Kidney (tissue), 14 donors: ENCODE results near the gene PPP1CB. TPM values are rescaled to one million over a fixed set of nuclear protein-coding genes. Genes with fewer than 3 reads are reported as not detected.

Experiments
- DNase-seq, 5 donors: peaks; one replicate each; pipeline ENCODE4 v3.0.0-alpha.2; 2013 to 2020
- FAIRE-seq: peaks from 2 replicates; lab custom pipeline; 2012; peaks lifted over from hg19 to GRCh38; lab: Jason Lieb, UNC
- H3K27ac ChIP-seq, 2 donors: one replicate each; pipeline ENCODE4 v1.7.0; 2013; ENCODE audit warnings: low read depth in 2 of 2, low read length in 2 of 2, inconsistent platforms in 1 of 2
- H3K27me3 ChIP-seq: one replicate; pipeline ENCODE4 v1.7.1; 2013; ENCODE audit warnings: low read length, inconsistent platforms; ENCODE audit not compliant: control insufficient read depth, insufficient read depth
- H3K36me3 ChIP-seq, 3 donors: one replicate each; pipeline versions ENCODE4 v1.7.0 to v1.7.1; 2013; ENCODE audit warnings: low read length in 3 of 3, control low read depth in 1 of 3, inconsistent platforms in 1 of 3; ENCODE audit not compliant: insufficient read depth in 3 of 3, control insufficient read depth in 2 of 3
- H3K4me1 ChIP-seq, 3 donors: one replicate each; pipeline versions ENCODE4 v1.7.0 to v1.7.1; 2013; ENCODE audit warnings: low read length in 3 of 3, inconsistent platforms in 1 of 3, low read depth in 1 of 3; ENCODE audit not compliant: control insufficient read depth in 2 of 3, insufficient read depth in 2 of 3
- H3K4me3 ChIP-seq, 3 donors: one replicate each; pipeline versions ENCODE4 v1.7.0 to v1.8.1; 2013; ENCODE audit warnings: low read length in 3 of 3, control low read depth in 1 of 3, inconsistent platforms in 1 of 3
- H3K9ac ChIP-seq, 3 donors: one replicate each; pipeline versions ENCODE4 v1.7.0 to v1.7.1; 2013; ENCODE audit warnings: low read length in 3 of 3, control low read depth in 1 of 3, inconsistent platforms in 1 of 3
- H3K9me3 ChIP-seq, 3 donors: one replicate each; pipeline versions ENCODE4 v1.7.0 to v1.7.1; 2013; ENCODE audit warnings: low read length in 3 of 3, control low read depth in 1 of 3, inconsistent platforms in 1 of 3; ENCODE audit not compliant: control insufficient read depth in 2 of 3, insufficient read depth in 1 of 3
- CTCF ChIP-seq: IDR thresholded peaks from 3 replicates; pipeline ENCODE4 v1.5.1; 2012; ENCODE audit warnings: mild to moderate bottlenecking, moderate library complexity, borderline replicate concordance; ENCODE audit not compliant: insufficient read depth; ENCODE audit errors: extremely low read depth
- intact Hi-C: fragments of 100-400 bp; cut with DNase I; formaldehyde crosslinking; loops from one replicate; pipeline ENCODE4 v1.11.1; 2022
- polyA plus RNA-seq: library from polyadenylated mRNA; stranded (reverse); fragments of 350-450 nt; fragmentation: Illumina TruSeq; extraction: RNeasy Lipid Tissue Mini Kit (QIAGEN cat#74804); gene quantifications from one replicate; pipeline ENCODE4 v1.2.3, GENCODE V29; 2014; ENCODE audit warnings: low read depth, low replicate concordance; ENCODE audit not compliant: insufficient read depth
- total RNA-seq: library from RNA; stranded (reverse); fragmentation: NEBNext Ultra II Directional; extraction: Animal tissue kit (Norgen Biotek cat#: 25700); gene quantifications from one replicate; pipeline ENCODE4 v1.2.1, GENCODE V29; 2021
- donor health status: control.
- donor health status: control.
- donor health status: control.
- donor health status: control.
- donor health status: control.
- donor health status: DM: yes; HTN: yes; CAD: no.
- donor health status: Normal renal cell carcinoma (clear cell type).

The PPP1CB gene
- total and polyA plus RNA-seq, 2 donors from 2014 or later: 63.3 to 358 TPM

- Histone ChIP-seq H3K4me3 (no peak overlapping the region), H3K36me3 (no peaks in the 10 kb centered on the region), H3K4me1 (peaks cover 4 to 7% (median 7%) of the 10 kb centered on the region in 3 donors), H3K9me3 (no peaks in the 10 kb centered on the region), H3K9ac (no peak overlapping the region), H3K27me3 (no peaks in the 10 kb centered on the region), H3K27ac (no peak overlapping the region)
- DNase-seq (no peak), FAIRE-seq (no peak)
- TF ChIP-seq CTCF: no peak
- intact Hi-C loops: no loop called here
Observed at GRCh38 chr2:28713577-28714298, 37.9 kb upstream of the PPP1CB start.

GRCh38 chr2:28716265-28716865, 35.3 kb upstream of the PPP1CB start:
- H3K9ac ChIP-seq: no peak overlapping the region
- no peaks in the 10 kb centered on the region for H3K36me3 ChIP-seq
- H3K9me3 ChIP-seq: no peaks in the 10 kb centered on the region
- H3K4me1 ChIP-seq: peaks cover 4 to 7% (median 7%) of the 10 kb centered on the region in 3 donors
- no peak for TF ChIP-seq CTCF
- H3K4me3 ChIP-seq: peak overlapping the region in 1 of 3 donors; percentile 3
- H3K27me3 ChIP-seq: no peaks in the 10 kb centered on the region
- FAIRE-seq (peak; percentile 88), DNase-seq (peak; percentile 65 to 95 (median 79))
- intact Hi-C loops: no loop called here
- H3K27ac ChIP-seq: peak overlapping the region; percentile 53 to 88

- no peaks in the 10 kb centered on the region for H3K9me3 ChIP-seq
- H3K9ac ChIP-seq: no peak overlapping the region
- no peaks in the 10 kb centered on the region for H3K36me3 ChIP-seq
- peaks cover 4 to 7% (median 7%) of the 10 kb centered on the region in 3 donors for H3K4me1 ChIP-seq
- DNase-seq: peak in 2 of 5 donors; percentile 39 to 49
- TF ChIP-seq CTCF: no peak
- H3K4me3 ChIP-seq: no peak overlapping the region
- intact Hi-C loops: no loop called here
- H3K27ac ChIP-seq: peak overlapping the region; percentile 53 to 88
- FAIRE-seq: no peak
- no peaks in the 10 kb centered on the region for H3K27me3 ChIP-seq
Observed at GRCh38 chr2:28717339-28717758, 34.3 kb upstream of the PPP1CB start.
